AG09309 (cell line): ENCODE data around the gene TNNI2.

Experiments used
- DNase-seq: peaks from one replicate; pipeline ENCODE4 v3.0.0-alpha.2; 2010; ENCODE audit warnings: low read depth
- H3K4me3 ChIP-seq: 2 replicates; pipeline ENCODE4 v1.5.1; 2011; ENCODE audit warnings: mild to moderate bottlenecking, low read depth, low read length, moderate library complexity; ENCODE audit not compliant: control insufficient read depth
- CTCF ChIP-seq: IDR thresholded peaks from 2 replicates; pipeline ENCODE4 v1.5.1; 2011; ENCODE audit warnings: mild to moderate bottlenecking, low read depth, low read length, inconsistent platforms; ENCODE audit not compliant: insufficient read depth, control insufficient read depth; ENCODE audit errors: missing control alignments

TNNI2 gene

DNA sequence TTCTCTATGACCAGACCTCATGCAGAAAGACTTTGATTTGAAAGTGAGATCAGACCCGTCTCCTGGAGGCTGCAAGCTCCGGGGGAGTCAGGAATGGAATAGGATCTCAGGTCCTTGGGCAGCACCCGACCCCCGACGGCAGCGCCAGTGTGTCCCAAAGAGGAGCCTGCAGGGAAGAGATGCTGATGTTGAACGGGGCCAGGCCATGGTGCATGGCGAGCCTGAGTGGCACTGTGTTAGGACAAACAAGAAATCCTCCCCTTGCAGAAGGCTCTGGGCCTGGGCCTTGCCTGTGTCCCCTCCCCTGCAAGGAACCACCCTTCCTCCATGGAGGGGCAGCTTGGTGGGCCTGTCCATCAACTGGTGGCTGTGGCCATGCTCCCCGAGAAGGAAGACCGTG is 24.1 kb upstream of the TNNI2 start:
- no peak overlapping the region for H3K4me3 ChIP-seq
- DNase-seq, result no peak
- no peak for TF ChIP-seq CTCF

DNA sequence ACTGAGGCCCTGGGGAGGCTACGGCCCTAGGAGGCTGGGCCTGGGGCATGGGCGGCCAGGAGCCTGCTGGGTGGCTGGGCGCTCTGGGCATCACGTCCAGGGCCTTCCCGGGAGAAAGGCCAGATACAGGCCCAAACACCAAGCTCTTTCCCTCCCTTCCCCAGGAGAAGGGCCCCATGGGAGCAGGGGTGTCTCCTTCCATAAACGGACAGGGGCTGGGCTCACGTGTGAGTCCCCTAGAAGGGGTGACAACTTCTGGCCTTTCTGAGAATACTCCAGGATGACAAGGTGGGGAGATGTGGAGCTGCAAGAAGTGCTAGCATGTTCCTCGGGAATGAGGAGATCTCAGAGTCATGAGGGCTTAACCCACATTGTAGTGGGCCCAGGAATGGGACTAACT is 23.5 kb upstream of the TNNI2 start:
- no peak overlapping the region for H3K4me3 ChIP-seq
- TF ChIP-seq CTCF, result no peak
- DNase-seq, result no peak

DNA sequence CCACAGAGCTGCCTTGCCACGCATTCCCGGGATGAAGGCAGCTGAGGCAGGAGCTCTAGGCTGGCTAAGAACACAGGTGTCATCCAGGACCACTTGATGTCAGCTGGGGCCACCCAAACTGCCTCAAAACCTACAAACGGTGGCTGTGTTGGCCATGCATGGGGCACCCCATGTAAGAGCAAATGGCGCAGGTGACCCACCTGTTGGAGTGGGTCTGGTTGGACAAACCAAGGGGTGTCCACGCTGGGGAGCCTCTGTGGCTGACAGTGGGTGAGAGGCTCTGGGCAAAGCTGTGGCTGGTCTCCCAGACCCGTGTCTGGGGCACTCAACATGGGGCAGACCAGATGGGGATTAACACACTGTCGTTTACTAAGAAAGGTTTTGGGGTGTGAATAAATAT is 23.0 kb upstream of the TNNI2 start:
- no peak overlapping the region for H3K4me3 ChIP-seq
- TF ChIP-seq CTCF, result no peak
- no peak for DNase-seq

DNA sequence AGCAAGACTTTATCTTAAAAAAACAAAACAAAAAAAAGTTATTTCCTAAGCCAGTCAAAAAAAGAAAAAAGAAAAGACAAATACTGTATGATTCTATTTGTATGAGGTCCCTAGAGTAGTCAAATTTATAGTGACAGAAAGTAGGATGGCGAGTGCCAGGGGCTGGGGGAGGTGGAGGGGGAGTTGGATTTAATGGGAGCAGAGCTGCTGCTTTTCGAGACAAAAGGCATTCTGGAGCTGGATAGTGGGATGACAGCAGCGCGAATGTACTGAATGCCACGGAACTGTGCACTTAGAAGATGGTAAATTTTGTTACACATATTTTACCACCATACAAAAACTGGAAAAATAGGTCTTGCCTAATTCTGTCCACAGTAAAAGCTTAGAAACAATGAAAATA is 21.8 kb upstream of the TNNI2 start:
- no peak for TF ChIP-seq CTCF
- no peak for DNase-seq
- no peak overlapping the region for H3K4me3 ChIP-seq

DNA sequence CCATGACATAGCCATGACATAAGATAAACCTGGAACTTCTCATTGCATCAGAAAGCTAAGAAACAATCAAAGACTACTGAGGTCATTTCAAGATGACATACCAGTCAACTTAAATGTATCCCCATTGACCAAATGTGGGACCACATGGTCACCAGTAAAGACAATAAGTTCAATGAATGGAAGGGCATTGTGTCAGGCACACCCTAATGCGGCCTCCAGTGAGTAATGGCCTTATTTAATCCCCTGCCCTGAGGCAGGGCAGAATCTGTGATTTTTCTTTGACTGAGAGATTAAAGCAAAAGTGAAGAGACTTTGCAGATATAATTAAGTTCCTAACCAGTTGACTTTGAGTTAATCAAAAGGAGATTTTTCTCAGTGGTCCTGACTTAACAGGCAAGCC is 21.3 kb upstream of the TNNI2 start:
- no peak for TF ChIP-seq CTCF
- H3K4me3 ChIP-seq, result no peak overlapping the region
- no peak for DNase-seq

GRCh38 chr11:1819074-1819473 is 19.7 kb upstream of the TNNI2 start:
- H3K4me3 ChIP-seq, result no peak overlapping the region
- DNase-seq, result no peak
- TF ChIP-seq CTCF, result no peak

- DNase-seq, result peak; percentile 20
Measured at GRCh38 chr11:1820463-1821325, 18.1 kb upstream of the TNNI2 start.

More at GRCh38 chr11:1820463-1821325, 18.1 kb upstream of the TNNI2 start:
- TF ChIP-seq CTCF, result no peak
- no peak overlapping the region for H3K4me3 ChIP-seq
